DMS53 treated with DMSO at 0.1 percent for 48 hours (cell line): ENCODE measurements around the gene CACNA1C.

Experiments used
- DNase-seq: peaks from one replicate; lab custom pipeline; 2025; ENCODE audit not compliant: unreplicated experiment; lab: John Stamatoyannopoulos, UW

The CACNA1C gene

DNA sequence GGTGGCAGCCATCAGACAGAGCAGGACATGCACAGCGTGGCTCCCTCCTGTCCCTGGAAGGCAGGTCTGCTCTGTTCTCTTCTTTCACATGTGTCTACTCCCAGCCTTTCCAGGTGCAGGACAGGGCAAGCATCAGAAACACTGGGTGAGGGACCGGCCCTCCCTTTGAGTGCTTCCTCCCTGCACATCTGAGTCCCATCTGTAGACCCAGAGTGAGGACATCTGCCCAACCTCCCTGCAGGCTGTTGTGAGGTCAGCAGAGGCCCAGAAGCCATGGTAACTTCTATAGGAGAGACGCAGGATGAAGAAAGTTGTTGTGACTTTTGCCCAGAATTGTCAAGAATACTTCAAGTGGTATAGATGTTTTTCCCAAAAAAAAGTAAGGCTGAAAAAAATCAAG, 282.7 kb downstream of the CACNA1C start:
- DNase-seq = no peak

GRCh38 chr12:2335916-2336315, 283.1 kb downstream of the CACNA1C start:
- no peak for DNase-seq

DNA sequence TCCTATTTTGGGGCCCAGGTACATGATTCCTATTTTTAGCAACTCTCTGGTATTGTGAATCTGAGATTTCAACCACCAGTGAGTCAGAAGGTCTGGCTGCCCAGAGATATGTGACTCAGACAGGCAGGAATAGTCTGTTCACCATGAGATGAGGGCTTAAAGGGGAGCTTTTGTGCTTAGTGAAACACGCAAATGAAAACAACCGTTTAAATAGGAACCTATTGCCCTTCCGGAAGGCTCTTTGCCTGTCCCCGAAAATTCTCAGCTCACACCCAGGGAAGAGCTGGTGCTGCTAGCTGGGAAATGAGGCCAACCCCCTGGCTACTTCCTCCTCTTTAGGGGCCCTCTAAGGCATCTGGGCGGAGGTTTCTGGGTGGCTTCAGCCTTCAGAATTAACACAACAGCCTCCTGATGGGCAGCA, 283.6 kb downstream of the CACNA1C start:
- DNase-seq = no peak

DNA sequence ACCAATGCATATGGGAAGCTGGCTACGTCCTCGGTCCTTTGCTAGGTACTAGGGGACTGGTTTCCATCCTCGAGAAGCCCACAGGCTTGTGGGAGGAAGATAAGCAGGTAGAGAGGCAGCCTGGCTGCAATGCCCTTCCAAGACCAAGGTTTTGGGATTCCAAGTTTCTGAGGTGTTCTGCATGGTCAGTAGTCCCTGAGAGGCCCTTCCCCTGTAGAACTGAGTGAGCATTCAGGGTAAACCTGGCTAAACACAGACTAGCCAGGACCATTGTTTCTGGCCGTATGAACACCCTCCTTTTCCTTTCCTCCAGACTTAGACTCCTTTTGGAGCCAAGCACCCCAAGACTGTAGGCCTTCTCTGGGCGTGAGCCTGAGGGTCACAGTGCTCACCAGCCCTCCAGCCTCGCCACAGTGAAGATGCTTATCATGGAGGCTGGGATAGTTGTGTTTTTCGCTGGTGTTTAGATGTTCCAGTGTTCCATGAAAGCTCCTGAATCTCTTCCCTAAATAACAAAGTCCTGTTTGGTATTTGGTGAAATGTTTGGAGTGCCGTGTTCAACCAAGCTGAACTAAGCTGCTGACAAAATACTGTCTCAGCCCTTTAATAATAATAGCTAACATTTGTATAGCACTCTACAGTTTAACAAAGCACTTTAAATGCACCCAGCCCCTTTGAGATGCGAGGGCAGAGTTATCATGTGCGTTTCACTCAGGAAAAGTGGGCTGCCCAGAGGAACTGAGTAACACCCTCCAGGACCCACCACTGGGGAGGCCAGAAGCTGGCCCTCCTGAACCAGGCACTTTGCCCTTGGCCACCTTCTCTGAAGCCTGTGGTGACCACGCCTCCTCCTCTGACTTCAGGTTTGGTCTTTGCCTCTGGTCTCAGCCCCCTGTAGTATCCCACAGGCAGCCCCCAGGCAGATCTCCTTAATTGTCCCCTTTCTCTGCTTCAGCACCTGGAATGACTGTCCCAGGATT, 284.5 kb downstream of the CACNA1C start:
- DNase-seq = no peak

DNA sequence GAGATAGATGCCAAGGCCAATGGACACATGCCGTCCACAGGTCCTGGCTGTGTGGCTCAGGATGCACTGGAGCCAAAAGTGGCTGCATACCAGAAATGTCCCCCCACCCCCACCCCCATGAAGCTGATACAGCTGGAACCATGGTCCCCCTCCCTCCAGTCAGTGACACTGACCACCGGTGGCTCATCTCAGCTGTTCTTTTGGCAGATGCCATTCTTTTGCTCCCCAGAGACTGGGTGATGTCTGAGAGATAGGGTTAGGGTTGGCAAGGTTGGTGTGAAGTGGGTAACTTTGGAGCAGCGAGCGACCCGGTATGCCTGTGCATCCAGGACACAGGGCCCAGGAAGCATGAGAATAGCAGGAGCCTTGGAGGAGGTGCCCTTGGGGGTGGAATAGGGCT, 285.6 kb downstream of the CACNA1C start:
- no peak for DNase-seq

DNA sequence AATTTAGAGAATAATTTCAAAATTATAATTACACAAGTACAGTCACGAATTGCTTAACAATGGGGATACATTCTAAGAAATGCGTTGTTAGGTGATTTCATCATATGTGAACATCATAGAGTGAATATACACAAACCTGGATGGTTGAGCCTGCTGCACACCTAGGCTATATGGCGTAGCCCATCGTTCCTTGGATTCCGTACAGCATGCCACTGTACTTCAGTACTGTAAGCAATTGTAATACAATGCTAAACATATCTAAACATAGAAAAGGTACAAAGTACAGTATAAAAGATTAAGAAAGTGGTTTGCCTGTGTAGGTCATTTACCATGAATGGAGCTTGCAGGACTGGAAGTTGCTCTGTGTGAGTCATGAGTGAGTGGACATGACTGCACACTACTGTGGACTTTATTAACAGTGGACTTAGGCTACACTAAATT, 286.2 kb downstream of the CACNA1C start:
- DNase-seq = no peak

- no peak for DNase-seq
These were observed 288.4 kb downstream of the CACNA1C start for GRCh38 chr12:2341051-2341751.

DNA sequence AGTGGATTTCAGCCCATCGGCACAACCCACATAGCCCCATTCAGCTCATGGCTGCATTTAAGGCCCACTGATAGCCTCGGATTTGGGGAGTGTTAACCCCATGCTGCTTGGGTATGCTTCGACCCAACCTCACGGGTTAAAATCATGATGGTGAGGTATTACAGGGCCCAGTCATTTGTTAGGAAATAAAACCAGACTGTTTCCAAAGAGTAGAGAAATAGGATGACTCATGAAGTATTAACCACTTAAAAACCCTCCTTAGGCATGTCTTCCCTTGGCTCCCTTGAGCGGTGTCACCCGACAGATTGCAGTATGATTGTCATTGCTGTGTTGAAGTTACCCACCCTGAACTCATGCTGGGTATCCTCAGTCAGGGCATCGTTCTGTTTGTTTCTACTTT, 289.1 kb downstream of the CACNA1C start:
- no peak for DNase-seq

GRCh38 chr12:2343681-2344080, 290.9 kb downstream of the CACNA1C start:
- no peak for DNase-seq

GRCh38 chr12:2344476-2344875, 291.7 kb downstream of the CACNA1C start:
- no peak for DNase-seq

- no peak for DNase-seq
These were observed 292.1 kb downstream of the CACNA1C start for GRCh38 chr12:2344885-2345284.

- no peak for DNase-seq
These were observed 293.1 kb downstream of the CACNA1C start for GRCh38 chr12:2345902-2346301.

DNA sequence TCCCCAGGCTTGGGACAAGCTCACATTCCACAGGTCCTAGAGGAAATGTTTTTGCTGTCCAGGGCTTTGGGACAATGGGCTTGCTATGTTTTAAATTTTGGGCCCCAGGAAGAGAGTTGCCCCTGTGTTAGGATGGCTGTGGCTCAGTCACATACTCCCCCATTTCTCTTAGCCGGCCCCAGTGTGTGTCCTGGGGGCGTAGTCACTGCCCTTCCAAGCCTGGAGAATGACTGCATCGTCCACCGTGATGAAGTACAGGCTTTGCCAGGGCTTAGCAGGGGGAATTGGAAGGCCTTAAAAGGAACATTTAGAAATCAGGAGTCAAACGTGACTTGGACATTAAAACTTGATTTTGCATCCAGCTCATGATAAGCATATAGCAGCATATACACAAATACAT, 293.6 kb downstream of the CACNA1C start:
- DNase-seq = no peak

- DNase-seq = no peak
These were observed 294.5 kb downstream of the CACNA1C start for GRCh38 chr12:2347137-2347843.

- DNase-seq = no peak
These were observed 295.2 kb downstream of the CACNA1C start for GRCh38 chr12:2347844-2348481.

DNA sequence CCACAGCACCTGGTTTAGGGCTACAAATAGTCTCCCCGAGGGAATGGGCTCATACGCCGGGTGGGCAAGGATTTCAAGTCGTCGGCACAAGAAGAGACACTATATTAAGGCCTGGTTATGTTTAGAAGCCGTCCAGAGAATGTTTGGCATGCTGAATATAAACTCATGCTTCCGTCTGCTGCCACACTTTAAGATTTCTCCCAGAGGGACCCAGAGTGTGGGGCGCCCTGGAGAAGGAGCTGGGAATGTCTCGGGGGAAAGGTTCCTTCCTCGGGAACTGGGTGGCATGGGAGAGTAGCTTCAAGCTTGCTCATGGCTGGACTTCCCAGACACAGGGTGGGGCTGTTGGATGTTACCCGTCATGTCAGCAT, 295.7 kb downstream of the CACNA1C start:
- DNase-seq = no peak

DNA sequence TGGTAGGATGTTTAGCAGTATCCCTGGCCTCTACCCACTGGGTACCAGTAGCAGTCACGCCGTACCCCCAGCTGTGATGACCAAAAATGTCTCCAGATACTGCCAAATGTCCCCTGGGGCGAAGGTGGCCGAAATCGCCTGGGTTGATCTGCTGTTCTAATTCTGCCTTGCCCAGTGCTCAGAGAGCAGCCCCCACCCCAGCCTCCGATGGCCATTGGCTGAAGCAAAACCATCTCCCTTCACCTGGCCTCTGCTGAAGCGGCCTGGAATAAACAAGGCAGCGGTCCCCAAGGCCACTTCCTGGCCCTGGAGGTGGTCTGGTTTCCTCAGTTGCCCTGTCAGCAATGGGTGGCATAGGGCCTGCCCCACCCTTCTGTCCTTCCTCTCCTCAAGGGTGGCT, 298.4 kb downstream of the CACNA1C start:
- DNase-seq = no peak

DNA sequence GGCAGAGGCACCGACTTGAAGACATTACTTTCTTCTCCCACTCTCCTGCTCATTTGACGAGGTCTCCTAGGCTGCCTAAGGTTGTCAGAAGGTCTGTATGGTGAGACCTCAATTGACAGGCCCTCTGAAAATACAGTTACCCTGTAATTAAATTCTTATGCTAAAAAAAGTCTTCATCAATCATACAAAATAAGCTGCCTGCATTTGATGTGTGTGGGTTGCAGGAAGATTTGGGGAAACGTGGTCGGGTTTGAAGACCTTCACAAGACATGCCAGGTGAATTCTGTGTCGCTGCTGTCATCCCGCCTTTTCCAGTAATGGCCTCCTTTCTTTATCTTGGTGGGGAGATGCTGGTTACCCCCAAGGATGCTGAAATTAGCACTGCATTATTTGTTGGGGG, 299.4 kb downstream of the CACNA1C start:
- DNase-seq = no peak

DNA sequence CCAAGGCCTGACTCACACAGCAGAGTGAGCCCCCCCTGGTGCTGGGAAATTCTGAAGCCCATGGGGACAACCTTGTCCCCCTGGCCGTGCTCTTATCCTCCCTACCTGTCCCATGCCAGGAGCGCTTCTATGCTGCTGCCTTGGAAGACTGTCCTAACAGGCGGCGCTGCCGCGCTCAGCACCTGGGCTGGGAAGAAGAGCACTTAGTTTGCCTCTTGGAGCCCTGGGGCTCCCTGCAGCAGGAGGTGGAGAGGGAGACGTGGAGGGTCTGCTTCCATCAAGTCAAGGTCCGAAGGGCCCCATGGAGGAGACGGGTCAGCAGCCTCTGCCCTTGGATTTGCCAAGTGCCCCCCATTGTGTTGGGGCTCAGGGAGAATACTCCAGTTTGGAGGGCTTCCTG, 300.5 kb downstream of the CACNA1C start:
- no peak for DNase-seq

DNA sequence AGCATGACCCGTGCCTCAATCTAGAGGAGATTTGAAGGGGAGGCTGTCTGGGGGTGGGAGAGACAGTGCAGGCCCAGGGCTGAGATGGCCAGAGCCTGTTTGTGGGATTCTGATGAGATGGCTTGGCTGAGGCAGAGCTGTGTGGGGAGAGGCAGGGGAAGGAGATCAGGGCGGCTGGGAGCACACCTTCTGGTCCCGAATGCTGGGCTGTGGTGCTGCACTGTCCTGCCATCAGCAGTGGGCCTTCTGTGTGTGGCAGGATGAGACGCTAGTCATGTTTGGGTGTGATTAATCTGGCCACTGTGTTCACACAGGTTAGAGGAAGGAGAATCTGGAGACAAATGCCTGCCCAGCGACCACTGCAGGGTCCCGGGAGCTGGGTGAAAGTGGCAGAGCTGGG, 300.9 kb downstream of the CACNA1C start:
- DNase-seq = no peak
